HEK293 (cell line): ENCODE measurements around the gene TTLL13.
A peak's percentile ranks its signal among the peaks of the same experiment; 100 is the strongest.

Experiments
- FEZF1 ChIP-seq: fragments of 450-650 bp; formaldehyde crosslinking; IDR thresholded peaks from 2 replicates; pipeline ENCODE4 v1.5.1; 2016; ENCODE audit warnings: missing biosample characterization, missing genetic modification characterization
- GFI1B ChIP-seq: fragments of 450-650 bp; formaldehyde crosslinking; IDR thresholded peaks from 2 replicates; pipeline ENCODE4 v1.5.1; 2016; ENCODE audit warnings: missing biosample characterization, missing genetic modification characterization
- HOXA7 ChIP-seq: sonication (generic); formaldehyde crosslinking; IDR thresholded peaks from 2 replicates; pipeline ENCODE4 v1.8.1; 2022; ENCODE audit warnings: missing genetic modification reagents, borderline replicate concordance
- KLF8 ChIP-seq: fragments of 450-650 bp; formaldehyde crosslinking; IDR thresholded peaks from 2 replicates; pipeline ENCODE4 v1.5.1; 2016; ENCODE audit warnings: missing biosample characterization, missing genetic modification characterization
- SP3 ChIP-seq: fragments of 450-650 bp; formaldehyde crosslinking; IDR thresholded peaks from 2 replicates; pipeline ENCODE4 v1.5.1; 2016; ENCODE audit warnings: missing biosample characterization, missing genetic modification characterization
- YY2 ChIP-seq: fragments of 450-650 bp; formaldehyde crosslinking; IDR thresholded peaks from 2 replicates; pipeline ENCODE4 v1.5.1; 2016; ENCODE audit warnings: missing biosample characterization, missing genetic modification characterization
- ZBTB20 ChIP-seq: fragments of 450-650 bp; formaldehyde crosslinking; IDR thresholded peaks from 2 replicates; pipeline ENCODE4 v1.5.1; 2016; ENCODE audit warnings: missing biosample characterization, missing genetic modification characterization
- ZFP69B ChIP-seq: fragments of 450-650 bp; formaldehyde crosslinking; IDR thresholded peaks from 2 replicates; pipeline ENCODE4 v1.5.1; 2016; ENCODE audit warnings: missing biosample characterization, missing genetic modification characterization
- ZNF138 ChIP-seq: fragments of 450-650 bp; formaldehyde crosslinking; IDR thresholded peaks from 2 replicates; pipeline ENCODE4 v1.5.1; 2016; ENCODE audit warnings: missing biosample characterization, missing genetic modification characterization, borderline replicate concordance
- ZNF184 ChIP-seq: fragments of 450-650 bp; IDR thresholded peaks from 2 replicates; pipeline ENCODE4 v1.5.1; 2018; ENCODE audit warnings: missing biosample characterization, mild to moderate bottlenecking, missing genetic modification characterization
- ZNF223 ChIP-seq: fragments of 450-650 bp; formaldehyde crosslinking; IDR thresholded peaks from 2 replicates; pipeline ENCODE4 v1.5.1; 2016; ENCODE audit warnings: missing biosample characterization, missing genetic modification characterization
- ZNF23 ChIP-seq: fragments of 450-650 bp; formaldehyde crosslinking; IDR thresholded peaks from 2 replicates; pipeline ENCODE4 v1.5.1; 2016; ENCODE audit warnings: missing biosample characterization, missing genetic modification characterization, borderline replicate concordance
- ZNF266 ChIP-seq: fragments of 450-650 bp; formaldehyde crosslinking; IDR thresholded peaks from 2 replicates; pipeline ENCODE4 v1.5.1; 2016; ENCODE audit warnings: missing biosample characterization, missing genetic modification characterization, low read depth
- ZNF302 ChIP-seq: fragments of 450-650 bp; formaldehyde crosslinking; IDR thresholded peaks from 2 replicates; pipeline ENCODE4 v1.5.1; 2016; ENCODE audit warnings: missing biosample characterization, missing genetic modification characterization, low read depth
- ZNF324 ChIP-seq: fragments of 450-650 bp; formaldehyde crosslinking; IDR thresholded peaks from 2 replicates; pipeline ENCODE4 v1.5.1; 2016; ENCODE audit warnings: missing biosample characterization, missing genetic modification characterization
- ZNF416 ChIP-seq: fragments of 450-650 bp; formaldehyde crosslinking; IDR thresholded peaks from 2 replicates; pipeline ENCODE4 v1.5.1; 2016; ENCODE audit warnings: missing biosample characterization, missing genetic modification characterization
- ZNF426 ChIP-seq: fragments of 450-650 bp; formaldehyde crosslinking; IDR thresholded peaks from 2 replicates; pipeline ENCODE4 v1.5.1; 2017; ENCODE audit warnings: missing biosample characterization, missing genetic modification characterization, mild to moderate bottlenecking, inconsistent platforms, moderate library complexity
- ZNF473 ChIP-seq: fragments of 450-650 bp; formaldehyde crosslinking; IDR thresholded peaks from 2 replicates; pipeline ENCODE4 v1.5.1; 2017; ENCODE audit warnings: missing biosample characterization, missing genetic modification characterization
- ZNF530 ChIP-seq: fragments of 450-650 bp; formaldehyde crosslinking; IDR thresholded peaks from 2 replicates; pipeline ENCODE4 v1.5.1; 2016; ENCODE audit warnings: low read depth, missing biosample characterization, missing genetic modification characterization
- ZNF549 ChIP-seq: fragments of 450-650 bp; IDR thresholded peaks from 2 replicates; pipeline ENCODE4 v1.5.1; 2018; ENCODE audit warnings: missing biosample characterization, missing genetic modification characterization, mild to moderate bottlenecking, inconsistent platforms, moderate library complexity
- ZNF558 ChIP-seq: fragments of 450-650 bp; formaldehyde crosslinking; IDR thresholded peaks from 2 replicates; pipeline ENCODE4 v1.5.1; 2016; ENCODE audit warnings: missing biosample characterization, missing genetic modification characterization
- ZNF664 ChIP-seq: fragments of 450-650 bp; formaldehyde crosslinking; IDR thresholded peaks from 2 replicates; pipeline ENCODE4 v1.5.1; 2016; ENCODE audit warnings: missing biosample characterization, missing genetic modification characterization
- ZNF768 ChIP-seq: fragments of 450-650 bp; formaldehyde crosslinking; IDR thresholded peaks from 2 replicates; pipeline ENCODE4 v1.5.1; 2018; ENCODE audit warnings: missing biosample characterization, mild to moderate bottlenecking, missing genetic modification characterization
- ZNF777 ChIP-seq: fragments of 450-650 bp; formaldehyde crosslinking; IDR thresholded peaks from 2 replicates; pipeline ENCODE4 v1.5.1; 2017; ENCODE audit warnings: missing biosample characterization, missing genetic modification characterization, borderline replicate concordance
- ZNF830 ChIP-seq: fragments of 450-650 bp; IDR thresholded peaks from 2 replicates; pipeline ENCODE4 v1.5.0; 2018; ENCODE audit warnings: missing biosample characterization, missing genetic modification characterization, low read depth, mild to moderate bottlenecking, moderate library complexity
- TF ChIP-seq, protein P1 (sequence below): fragments of 450-650 bp; formaldehyde crosslinking; IDR thresholded peaks from 2 replicates; pipeline ENCODE4 v1.5.1; 2016; ENCODE audit warnings: missing biosample characterization, missing genetic modification characterization
- TF ChIP-seq, protein P2 (sequence below): fragments of 450-650 bp; formaldehyde crosslinking; IDR thresholded peaks from 2 replicates; pipeline ENCODE4 v1.5.1; 2016; ENCODE audit warnings: missing biosample characterization, missing genetic modification characterization
- TF ChIP-seq, protein P3 (sequence below): fragments of 450-650 bp; formaldehyde crosslinking; IDR thresholded peaks from 2 replicates; pipeline ENCODE4 v1.5.1; 2016; ENCODE audit warnings: missing biosample characterization, missing genetic modification characterization
- TF ChIP-seq, protein P4 (sequence below): fragments of 450-650 bp; formaldehyde crosslinking; IDR thresholded peaks from 2 replicates; pipeline ENCODE4 v1.5.1; 2016; ENCODE audit warnings: missing biosample characterization, missing genetic modification characterization
- TF ChIP-seq, protein P5 (sequence below): fragments of 450-650 bp; formaldehyde crosslinking; IDR thresholded peaks from 2 replicates; pipeline ENCODE4 v1.5.1; 2016; ENCODE audit warnings: missing biosample characterization, missing genetic modification characterization

Gene TTLL13

DNA sequence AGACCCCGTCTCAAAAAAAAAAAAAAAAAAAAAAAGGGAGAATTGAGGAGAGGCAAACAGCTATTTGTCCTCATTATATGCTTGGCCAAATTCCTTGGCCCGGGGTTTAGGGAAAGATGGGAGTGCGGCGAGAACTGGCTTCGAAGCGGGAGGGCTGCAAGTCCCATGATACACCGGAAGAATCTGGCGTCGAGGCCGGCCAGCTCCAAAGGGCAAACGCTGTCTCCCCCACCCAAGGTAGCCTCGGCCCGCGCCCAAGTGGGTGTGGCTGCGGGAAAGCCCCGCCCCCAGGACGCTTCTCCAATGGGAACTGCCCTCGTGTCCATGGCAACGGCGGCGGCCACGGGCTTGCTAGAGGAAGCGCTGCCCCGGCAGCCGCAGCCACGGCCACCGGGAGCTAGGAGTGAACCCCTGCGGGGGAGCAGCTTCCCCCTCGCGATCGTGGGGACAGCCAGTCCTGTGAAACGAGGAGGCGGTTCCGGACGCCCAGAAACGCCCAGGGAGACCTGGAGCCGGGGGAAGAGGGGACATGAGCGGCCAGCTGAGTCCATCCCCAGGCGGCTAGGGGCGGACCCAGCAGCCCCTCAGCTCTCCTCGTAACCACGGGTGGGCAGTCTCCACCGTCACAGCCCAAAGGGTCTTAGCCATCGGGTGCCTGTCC lies at the start of gene TTLL13 (continued):
- no peak for TF ChIP-seq ZNF138 (tag by site-specific recombination)
- TF ChIP-seq ZNF530 (tag by site-specific recombination) = no peak
- TF ChIP-seq ZNF558 (tag by site-specific recombination) = peak; percentile 19; the same call in 1 of the 2 replicates
- TF ChIP-seq, protein P1, sequence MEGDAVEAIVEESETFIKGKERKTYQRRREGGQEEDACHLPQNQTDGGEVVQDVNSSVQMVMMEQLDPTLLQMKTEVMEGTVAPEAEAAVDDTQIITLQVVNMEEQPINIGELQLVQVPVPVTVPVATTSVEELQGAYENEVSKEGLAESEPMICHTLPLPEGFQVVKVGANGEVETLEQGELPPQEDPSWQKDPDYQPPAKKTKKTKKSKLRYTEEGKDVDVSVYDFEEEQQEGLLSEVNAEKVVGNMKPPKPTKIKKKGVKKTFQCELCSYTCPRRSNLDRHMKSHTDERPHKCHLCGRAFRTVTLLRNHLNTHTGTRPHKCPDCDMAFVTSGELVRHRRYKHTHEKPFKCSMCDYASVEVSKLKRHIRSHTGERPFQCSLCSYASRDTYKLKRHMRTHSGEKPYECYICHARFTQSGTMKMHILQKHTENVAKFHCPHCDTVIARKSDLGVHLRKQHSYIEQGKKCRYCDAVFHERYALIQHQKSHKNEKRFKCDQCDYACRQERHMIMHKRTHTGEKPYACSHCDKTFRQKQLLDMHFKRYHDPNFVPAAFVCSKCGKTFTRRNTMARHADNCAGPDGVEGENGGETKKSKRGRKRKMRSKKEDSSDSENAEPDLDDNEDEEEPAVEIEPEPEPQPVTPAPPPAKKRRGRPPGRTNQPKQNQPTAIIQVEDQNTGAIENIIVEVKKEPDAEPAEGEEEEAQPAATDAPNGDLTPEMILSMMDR = peak; percentile 60
- TF ChIP-seq, protein P2, sequence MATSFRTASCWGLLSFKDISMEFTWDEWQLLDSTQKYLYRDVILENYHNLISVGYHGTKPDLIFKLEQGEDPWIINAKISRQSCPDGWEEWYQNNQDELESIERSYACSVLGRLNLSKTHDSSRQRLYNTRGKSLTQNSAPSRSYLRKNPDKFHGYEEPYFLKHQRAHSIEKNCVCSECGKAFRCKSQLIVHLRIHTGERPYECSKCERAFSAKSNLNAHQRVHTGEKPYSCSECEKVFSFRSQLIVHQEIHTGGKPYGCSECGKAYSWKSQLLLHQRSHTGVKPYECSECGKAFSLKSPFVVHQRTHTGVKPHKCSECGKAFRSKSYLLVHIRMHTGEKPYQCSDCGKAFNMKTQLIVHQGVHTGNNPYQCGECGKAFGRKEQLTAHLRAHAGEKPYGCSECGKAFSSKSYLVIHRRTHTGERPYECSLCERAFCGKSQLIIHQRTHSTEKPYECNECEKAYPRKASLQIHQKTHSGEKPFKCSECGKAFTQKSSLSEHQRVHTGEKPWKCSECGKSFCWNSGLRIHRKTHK = no peak
- peak; percentile 73 for TF ChIP-seq ZNF223 (tag by site-specific recombination)
- TF ChIP-seq, protein P3, sequence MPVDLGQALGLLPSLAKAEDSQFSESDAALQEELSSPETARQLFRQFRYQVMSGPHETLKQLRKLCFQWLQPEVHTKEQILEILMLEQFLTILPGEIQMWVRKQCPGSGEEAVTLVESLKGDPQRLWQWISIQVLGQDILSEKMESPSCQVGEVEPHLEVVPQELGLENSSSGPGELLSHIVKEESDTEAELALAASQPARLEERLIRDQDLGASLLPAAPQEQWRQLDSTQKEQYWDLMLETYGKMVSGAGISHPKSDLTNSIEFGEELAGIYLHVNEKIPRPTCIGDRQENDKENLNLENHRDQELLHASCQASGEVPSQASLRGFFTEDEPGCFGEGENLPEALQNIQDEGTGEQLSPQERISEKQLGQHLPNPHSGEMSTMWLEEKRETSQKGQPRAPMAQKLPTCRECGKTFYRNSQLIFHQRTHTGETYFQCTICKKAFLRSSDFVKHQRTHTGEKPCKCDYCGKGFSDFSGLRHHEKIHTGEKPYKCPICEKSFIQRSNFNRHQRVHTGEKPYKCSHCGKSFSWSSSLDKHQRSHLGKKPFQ = no peak
- TF ChIP-seq ZNF768 (tag by site-specific recombination) = no peak
- TF ChIP-seq GFI1B (tag by site-specific recombination) = no peak
- TF ChIP-seq, protein P4, sequence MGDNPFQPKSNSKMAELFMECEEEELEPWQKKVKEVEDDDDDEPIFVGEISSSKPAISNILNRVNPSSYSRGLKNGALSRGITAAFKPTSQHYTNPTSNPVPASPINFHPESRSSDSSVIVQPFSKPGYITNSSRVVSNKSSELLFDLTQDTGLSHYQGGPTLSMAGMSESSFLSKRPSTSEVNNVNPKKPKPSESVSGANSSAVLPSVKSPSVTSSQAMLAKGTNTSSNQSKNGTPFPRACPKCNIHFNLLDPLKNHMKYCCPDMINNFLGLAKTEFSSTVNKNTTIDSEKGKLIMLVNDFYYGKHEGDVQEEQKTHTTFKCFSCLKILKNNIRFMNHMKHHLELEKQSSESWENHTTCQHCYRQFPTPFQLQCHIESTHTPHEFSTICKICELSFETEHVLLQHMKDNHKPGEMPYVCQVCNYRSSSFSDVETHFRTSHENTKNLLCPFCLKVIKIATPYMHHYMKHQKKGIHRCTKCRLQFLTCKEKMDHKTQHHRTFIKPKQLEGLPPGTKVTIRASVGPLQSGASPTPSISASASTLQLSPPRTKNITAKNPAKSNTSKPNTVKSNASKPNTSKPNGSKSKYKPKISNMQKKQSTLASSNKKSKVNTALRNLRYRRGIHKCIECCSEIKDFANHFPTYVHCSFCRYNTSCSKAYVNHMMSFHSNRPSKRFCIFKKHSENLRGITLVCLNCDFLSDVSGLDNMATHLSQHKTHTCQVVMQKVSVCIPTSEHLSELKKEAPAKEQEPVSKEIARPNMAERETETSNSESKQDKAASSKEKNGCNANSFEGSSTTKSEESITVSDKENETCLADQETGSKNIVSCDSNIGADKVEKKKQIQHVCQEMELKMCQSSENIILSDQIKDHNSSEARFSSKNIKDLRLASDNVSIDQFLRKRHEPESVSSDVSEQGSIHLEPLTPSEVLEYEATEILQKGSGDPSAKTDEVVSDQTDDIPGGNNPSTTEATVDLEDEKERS (tag by site-specific recombination) = no peak
- TF ChIP-seq, protein P5, sequence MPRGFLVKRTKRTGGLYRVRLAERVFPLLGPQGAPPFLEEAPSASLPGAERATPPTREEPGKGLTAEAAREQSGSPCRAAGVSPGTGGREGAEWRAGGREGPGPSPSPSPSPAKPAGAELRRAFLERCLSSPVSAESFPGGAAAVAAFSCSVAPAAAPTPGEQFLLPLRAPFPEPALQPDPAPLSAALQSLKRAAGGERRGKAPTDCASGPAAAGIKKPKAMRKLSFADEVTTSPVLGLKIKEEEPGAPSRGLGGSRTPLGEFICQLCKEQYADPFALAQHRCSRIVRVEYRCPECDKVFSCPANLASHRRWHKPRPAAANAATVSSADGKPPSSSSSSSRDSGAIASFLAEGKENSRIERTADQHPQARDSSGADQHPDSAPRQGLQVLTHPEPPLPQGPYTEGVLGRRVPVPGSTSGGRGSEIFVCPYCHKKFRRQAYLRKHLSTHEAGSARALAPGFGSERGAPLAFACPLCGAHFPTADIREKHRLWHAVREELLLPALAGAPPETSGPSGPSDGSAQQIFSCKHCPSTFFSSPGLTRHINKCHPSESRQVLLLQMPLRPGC (tag by site-specific recombination) = 0 out of 2 replicates have a peak, but pooled peaks have one; percentile 23
- no peak for TF ChIP-seq ZNF830 (tag by site-specific recombination)
- no peak for TF ChIP-seq YY2 (tag by site-specific recombination)
- TF ChIP-seq ZNF23 = no peak
- TF ChIP-seq ZNF302 = no peak
- no peak; the same call in 1 of the 2 replicates for TF ChIP-seq ZBTB20 (tag by site-specific recombination)
- TF ChIP-seq SP3 (tag by site-specific recombination) = peak; percentile 59
- 0 out of 2 replicates have a peak, but pooled peaks have one; percentile 11 for TF ChIP-seq KLF8 (tag by site-specific recombination)
- no peak for TF ChIP-seq ZNF426
- no peak for TF ChIP-seq ZFP69B (tag by site-specific recombination)
- peak; percentile 9; the same call in 1 of the 2 replicates for TF ChIP-seq ZNF777
- TF ChIP-seq ZNF416 = no peak
- no peak for TF ChIP-seq ZNF549 (tag by site-specific recombination)
- no peak for TF ChIP-seq ZNF266 (tag by site-specific recombination)
- no peak for TF ChIP-seq ZNF664 (tag by site-specific recombination)
- TF ChIP-seq ZNF324 (tag by site-specific recombination) = no peak
- no peak for TF ChIP-seq HOXA7 (CRISPR knock-in tag)
- peak; percentile 92 for TF ChIP-seq FEZF1 (tag by site-specific recombination)
- TF ChIP-seq ZNF184 (tag by site-specific recombination) = no peak
- TF ChIP-seq ZNF473 (tag by site-specific recombination) = no peak
